ENCODE results near the gene MACROD1.

MACROD1 gene

DNA sequence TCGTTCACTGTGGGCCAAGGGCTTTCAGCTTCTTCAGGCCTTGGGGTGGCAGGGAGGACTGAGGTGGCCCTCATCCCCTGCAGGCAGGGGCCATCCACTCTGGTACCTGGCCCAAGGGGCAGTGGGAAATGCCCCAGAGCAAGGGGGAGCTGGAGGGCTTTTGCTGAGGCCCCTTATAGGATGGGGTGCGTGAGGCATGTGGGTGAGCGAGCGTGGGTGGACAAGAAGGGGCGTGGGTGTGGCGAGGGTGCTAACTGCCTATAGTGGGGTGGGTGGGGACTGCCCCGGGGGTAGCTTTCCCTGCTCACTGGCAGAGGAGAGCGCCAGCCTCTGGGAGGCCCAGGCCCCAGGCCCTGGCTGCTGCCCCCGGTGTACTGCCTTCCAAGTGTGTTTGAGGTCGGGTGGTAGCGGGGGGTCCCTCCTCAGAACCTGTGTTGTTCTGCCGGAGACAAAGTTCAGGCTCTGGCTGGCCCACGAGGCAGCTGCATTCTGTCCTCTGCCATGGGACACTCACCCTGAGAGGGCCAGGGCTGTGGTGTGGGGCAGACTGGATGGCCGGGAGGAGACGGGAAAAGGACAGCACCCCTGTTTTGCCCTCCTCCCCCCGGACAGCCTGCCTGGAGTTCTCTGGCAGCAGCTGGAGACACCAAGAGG is 126.8 kb downstream of the MACROD1 start:
- Mint-ChIP-seq H3K4me1 (peaks cover 36% of the 10 kb centered on the region), H3K36me3 (ENCODE audit: low read depth) (no peaks in the 10 kb centered on the region), H3K27ac (no peak overlapping the region), H3K27me3 (ENCODE audit: low read depth, poor library complexity) (peaks cover 62% of the 10 kb centered on the region), H3K9me3 (no peaks in the 10 kb centered on the region), H3K4me3 (no peak overlapping the region)
- TF ChIP-seq, protein P1, sequence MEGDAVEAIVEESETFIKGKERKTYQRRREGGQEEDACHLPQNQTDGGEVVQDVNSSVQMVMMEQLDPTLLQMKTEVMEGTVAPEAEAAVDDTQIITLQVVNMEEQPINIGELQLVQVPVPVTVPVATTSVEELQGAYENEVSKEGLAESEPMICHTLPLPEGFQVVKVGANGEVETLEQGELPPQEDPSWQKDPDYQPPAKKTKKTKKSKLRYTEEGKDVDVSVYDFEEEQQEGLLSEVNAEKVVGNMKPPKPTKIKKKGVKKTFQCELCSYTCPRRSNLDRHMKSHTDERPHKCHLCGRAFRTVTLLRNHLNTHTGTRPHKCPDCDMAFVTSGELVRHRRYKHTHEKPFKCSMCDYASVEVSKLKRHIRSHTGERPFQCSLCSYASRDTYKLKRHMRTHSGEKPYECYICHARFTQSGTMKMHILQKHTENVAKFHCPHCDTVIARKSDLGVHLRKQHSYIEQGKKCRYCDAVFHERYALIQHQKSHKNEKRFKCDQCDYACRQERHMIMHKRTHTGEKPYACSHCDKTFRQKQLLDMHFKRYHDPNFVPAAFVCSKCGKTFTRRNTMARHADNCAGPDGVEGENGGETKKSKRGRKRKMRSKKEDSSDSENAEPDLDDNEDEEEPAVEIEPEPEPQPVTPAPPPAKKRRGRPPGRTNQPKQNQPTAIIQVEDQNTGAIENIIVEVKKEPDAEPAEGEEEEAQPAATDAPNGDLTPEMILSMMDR (IDR thresholded peaks at IDR 0.05) = no peak
- DNase-seq = no peak

DNA sequence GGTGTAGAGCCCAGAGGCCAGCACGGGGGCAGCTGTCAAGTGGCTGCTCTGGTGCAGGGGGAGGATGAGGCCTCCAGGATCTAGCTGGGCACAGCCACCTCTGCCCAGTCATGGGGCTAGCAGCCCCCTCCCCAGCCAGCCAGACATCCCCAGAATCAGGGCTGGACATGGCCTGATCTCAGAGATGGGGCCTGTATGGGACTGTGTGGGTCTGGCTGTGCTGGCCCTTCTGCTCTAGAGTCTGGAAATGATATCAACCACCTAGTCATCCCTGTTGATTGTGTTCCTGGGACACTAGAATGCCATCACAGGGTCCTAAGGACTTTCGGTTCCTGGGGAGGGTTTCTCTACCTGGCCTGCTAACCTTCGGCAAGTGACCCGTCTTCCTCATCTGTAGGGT is 127.4 kb downstream of the MACROD1 start:
- no peak overlapping the region for H3K27ac Mint-ChIP-seq
- H3K36me3 Mint-ChIP-seq (ENCODE audit: low read depth) = no peaks in the 10 kb centered on the region
- TF ChIP-seq, protein P1 (IDR thresholded peaks at IDR 0.05) = no peak
- peaks cover 69% of the 10 kb centered on the region for H3K27me3 Mint-ChIP-seq (ENCODE audit: low read depth, poor library complexity)
- DNase-seq = no peak
- H3K4me1 Mint-ChIP-seq = peaks cover 39% of the 10 kb centered on the region
- H3K4me3 Mint-ChIP-seq = no peak overlapping the region
- H3K9me3 Mint-ChIP-seq = no peaks in the 10 kb centered on the region

DNA sequence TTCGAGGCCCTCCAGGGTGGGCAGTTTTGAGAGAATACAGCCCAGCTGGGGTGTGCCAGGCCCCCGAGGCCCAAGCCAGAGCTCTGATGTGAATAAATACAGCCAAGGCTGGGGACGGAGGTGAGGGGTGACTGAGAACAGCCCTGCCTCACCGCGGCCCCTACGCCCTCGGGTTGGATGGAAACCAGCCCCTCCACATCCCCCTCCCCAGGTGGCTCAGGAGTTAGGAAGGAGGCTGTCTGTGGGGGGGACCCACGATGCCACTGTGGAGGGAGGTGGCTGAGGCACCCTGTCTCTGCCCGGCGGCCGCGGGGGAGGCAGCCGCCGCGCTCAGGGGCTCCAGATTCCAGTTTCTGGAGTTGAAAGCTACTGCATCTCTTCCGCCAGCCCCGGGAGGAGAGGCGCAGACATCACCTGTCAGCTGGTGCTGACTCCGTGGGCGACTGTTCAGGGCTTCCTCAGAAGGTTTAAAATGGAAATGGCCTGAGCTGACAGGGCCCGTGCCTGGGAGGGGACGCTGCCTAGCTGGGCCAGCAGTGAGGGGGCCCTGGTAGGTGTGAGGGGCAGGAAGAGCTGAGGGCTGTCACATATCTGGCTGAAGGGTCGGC is 128.8 kb downstream of the MACROD1 start:
- TF ChIP-seq, protein P1 (IDR thresholded peaks at IDR 0.05) = no peak
- Mint-ChIP-seq H3K9me3 (no peaks in the 10 kb centered on the region), H3K27me3 (ENCODE audit: low read depth, poor library complexity) (peaks cover 78% of the 10 kb centered on the region), H3K27ac (no peak overlapping the region), H3K4me3 (no peak overlapping the region), H3K36me3 (ENCODE audit: low read depth) (no peaks in the 10 kb centered on the region), H3K4me1 (peaks cover 36% of the 10 kb centered on the region)
- no peak for DNase-seq

DNA sequence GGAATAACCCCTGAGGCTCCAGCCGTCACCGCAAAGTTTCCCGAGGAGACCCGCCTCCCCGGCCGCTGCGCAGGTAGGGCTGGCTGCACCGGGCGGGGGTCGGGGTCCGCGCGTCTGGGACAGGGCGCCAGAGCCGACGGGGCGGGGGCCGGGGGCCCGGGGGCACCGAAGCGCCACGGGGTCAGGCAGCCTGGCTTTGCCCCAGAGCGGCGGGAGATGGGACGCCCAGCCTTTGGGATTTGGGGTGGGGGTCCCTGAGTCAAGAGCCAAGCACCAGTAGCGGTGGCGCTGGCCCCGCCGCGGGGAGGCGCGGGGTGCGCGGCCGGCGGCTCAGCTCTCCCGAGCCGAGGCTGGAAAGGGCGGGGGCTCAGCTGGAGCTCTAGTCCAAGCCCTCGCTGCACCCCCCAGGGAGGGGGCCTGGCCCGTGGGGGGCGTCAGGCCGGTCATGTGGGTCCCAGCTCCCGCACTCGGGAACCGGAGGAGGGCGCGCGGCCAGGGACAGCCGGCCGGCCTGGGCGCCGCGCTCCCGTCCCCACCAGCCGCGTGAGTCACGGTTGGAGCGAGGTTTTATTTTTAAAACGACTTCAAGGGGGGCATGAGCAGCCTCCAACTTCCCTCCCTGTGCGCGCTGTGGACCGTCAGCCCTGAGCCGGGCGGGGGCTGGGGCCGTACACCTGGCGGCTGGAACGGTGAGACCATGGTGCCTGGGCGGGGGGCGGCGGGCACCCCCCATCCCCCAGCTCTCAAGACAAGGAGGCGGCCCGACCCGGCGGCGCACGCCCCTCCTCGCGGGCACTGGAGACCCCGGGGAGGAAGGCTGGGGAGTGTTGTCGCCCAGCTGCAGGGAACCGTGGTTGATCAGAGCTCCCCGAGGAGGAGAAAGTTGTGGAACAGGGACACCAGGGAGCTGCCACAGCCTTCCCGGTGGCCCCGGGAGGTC is 129.6 kb downstream of the MACROD1 start:
- Mint-ChIP-seq H3K27me3 (ENCODE audit: low read depth, poor library complexity) (peaks cover 84% of the 10 kb centered on the region), H3K9me3 (no peaks in the 10 kb centered on the region), H3K4me3 (no peak overlapping the region), H3K27ac (no peak overlapping the region), H3K4me1 (peaks cover 28% of the 10 kb centered on the region), H3K36me3 (ENCODE audit: low read depth) (no peaks in the 10 kb centered on the region)
- DNase-seq = peak; percentile 50
- TF ChIP-seq, protein P1 (IDR thresholded peaks at IDR 0.05) = no peak

DNA sequence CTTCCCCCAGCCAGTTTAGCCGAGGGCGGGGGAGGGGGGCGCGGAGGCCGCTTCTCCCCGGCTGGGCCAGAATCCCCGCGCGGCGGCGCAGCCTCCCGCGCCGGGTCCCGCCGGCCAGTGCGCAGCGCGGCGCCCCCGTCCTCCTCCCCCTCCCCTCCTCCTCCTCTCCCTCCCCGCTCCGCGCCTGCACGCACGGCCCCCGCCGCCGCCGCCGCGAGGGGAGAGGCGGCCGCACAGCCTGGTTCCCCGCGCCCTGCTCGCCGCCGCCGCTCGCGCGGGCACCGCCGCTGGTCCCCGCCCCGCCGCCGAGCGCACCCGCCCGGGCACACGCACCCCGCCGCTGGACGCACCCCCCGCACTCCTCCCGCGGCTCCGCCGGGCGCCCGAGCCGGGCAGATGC is 130.3 kb downstream of the MACROD1 start, which contains the start of gene FLRT1:
TSS of gene FLRT1 (plus strand) at position 356 of the 400 bp plus-strand sequence. CDS start 80,337 bp downstream, outside the sequence.
- H3K4me3 Mint-ChIP-seq = peak within 1 kb of the TSS; percentile 84
- TF ChIP-seq, protein P1 (IDR thresholded peaks at IDR 0.05) = no peak
- no peaks in the 10 kb centered on the region for H3K36me3 Mint-ChIP-seq (ENCODE audit: low read depth)
- no peaks in the 10 kb centered on the region for H3K9me3 Mint-ChIP-seq
- H3K27ac Mint-ChIP-seq = no peak within 1 kb of the TSS
- H3K27me3 Mint-ChIP-seq (ENCODE audit: low read depth, poor library complexity) = peaks cover 86% of the 10 kb centered on the region
- peaks cover 23% of the 10 kb centered on the region for H3K4me1 Mint-ChIP-seq
- peak; percentile 45 for DNase-seq

Data from nephron progenitor cell (in vitro differentiated cells).